ENCODE results near the gene EPHB1.
"Not testable (repeated sequence)": the region's sequence is repeated elsewhere in the genome, so short reads cannot be mapped to it uniquely, and the experiment has no call there.

The EPHB1 gene

DNA sequence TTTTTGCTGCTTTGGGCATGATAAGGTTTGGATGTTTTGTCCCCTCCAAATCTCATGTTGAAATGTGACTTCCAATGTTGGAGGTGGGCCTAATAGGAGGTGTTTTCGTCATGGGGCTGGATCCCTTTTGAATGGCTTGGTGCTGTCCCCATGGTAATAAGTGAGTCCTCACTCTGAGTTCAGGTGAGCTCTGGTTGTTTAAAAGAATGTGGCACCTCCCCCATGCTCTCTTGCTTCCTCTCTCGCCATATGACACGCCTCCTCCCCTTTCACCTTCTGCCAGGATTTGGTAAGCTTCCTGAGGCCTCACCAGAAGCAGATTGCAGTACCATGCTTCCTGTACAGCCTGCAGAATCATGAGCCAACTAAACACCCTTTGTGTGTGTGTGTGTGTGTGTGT lies 255.5 kb downstream of the EPHB1 start:
- DNase-seq (ENCODE audit: low spot score): no peak

DNA sequence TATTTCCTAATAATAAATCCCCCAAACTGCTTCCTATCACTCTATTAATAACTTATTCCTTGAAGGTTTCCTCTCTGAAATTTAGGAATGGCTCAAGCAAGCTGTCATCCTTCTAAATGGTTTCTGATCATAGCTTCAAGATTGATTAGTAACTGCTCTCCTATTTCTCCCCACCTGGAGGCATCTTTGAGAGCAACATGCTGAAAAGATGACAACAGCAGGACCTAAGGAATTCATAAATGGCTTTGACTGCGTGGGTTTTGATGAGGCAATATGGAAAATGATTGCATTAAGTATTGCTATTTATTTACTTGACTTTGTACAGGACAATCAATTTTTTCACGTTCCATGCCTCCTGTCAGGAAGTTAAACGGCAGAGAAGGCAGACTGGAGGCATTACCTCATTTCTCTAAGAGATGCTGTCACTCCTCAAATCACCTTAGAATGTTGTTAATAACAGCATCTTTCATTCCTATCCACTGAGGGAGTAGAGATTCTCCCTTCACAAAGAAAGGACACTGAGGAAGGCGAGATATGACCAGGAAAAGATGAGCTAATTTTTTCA lies 256.4 kb downstream of the EPHB1 start:
- no peak for DNase-seq (ENCODE audit: low spot score)

DNA sequence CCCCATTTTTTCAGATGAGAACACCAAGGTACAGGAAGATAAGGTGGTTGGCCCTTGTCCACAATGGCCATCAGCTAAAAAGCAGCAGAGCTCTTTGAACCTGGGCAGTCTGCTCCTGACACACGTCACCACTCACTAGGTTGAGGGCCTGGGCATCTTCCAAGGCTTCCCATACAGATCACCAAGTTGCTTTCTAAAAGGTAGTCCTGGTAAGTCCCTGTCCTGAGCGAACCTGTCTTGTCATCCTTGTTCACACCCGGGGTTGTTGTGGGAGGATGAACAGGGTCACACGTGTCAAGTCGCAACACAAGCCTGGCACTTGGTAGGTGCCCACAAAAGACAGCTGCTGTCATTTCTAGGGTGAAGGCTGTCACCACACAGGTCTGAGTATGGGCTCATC lies 260.4 kb downstream of the EPHB1 start:
- DNase-seq (ENCODE audit: low spot score): no peak

DNA sequence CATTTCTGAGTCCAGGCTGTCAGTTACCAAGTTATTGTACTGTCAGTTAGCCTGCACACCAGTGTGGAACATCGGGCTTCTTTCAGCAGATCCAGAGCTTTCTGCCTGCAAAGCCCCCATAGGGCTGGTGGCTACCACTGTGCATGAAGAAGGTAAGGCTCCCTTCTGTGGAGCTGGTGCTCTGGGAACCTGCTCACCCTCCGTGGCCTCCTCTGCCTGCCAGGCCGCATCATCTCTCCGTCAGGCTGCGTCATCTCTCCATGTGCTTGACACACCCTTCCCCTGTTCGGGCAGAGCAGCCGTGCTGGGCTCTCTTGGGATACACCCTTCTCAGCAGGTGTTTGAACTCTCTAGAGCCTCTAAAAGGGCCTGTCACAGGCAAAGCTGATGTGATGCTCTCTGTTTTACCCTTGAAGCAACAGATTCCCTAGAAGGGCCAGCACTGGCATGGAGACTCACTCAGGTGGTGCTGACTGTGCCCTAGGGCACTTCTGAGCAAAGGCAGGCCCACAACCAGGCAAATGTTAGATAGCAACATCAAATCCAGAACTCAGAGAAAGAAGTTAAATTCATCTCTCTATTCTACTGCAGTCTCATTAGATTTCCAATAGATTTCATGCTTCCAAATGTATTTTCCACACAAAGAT lies 261.1 kb downstream of the EPHB1 start:
- no peak for DNase-seq (ENCODE audit: low spot score)

DNA sequence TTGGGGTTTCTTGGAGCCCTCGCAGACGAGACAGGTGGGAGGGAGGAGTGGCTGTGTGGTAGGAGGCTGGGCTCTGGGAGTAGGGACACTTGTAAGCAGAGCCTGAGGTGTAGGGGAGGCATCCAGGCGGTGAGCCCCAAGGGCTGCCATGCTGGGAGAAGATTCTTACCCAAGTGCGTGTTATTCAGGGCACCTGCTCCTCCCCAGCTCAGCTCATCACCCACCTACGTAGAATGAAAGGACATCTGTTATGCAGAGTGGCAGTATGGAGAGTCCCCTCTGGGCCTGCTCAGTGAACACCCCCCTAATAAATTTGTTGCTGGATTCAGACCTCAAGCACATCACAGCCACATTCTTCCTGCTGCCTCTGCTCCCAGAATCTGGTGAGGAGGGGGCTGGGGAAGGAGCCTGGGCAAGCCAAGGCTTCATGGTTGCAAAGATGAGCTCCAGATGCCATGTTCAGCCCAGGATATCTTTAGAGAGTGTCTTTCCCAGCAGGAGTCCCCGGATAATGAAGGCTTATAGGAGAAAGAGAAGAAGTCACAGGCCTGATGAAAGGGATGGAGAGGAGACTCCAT lies 261.8 kb downstream of the EPHB1 start:
- DNase-seq (ENCODE audit: low spot score): no peak

DNA sequence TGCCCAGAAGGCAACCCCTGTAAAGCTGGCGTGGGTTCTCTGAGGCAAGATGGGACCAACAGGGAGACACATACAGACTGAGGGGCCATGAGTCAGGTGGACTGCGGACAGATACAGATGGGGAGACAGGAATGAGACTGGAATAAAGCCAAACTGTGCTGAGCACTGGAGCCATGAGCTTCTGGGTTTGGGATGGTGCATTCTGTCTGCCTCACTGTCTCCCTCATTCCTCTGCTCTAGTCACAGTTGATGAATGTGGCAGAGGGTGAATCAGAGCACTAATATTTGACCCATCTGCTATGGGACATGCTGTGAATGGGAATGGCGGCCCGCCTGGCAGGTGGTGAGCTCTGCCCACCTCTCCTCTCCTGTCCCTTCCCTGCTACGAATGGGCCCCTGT lies 262.9 kb downstream of the EPHB1 start:
- DNase-seq (ENCODE audit: low spot score): no peak

DNA sequence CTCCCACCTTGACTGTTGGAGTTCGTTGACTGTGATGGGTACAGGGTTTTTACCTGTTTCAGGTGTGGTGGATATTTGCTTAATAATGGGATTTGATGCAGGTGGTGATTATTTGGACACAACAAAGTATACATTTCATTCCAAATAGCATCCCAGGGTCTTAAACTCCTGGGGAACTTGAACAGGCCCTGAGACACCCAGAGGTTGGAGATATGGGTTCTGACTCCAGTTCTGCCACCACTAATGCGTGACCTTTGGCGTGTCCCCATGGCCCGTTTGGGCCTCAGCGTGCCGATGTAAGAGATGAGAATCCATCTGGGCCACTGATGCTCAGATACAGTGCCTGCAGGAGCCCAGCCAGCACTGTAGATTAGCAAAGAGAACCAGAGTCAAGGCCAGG lies 264.5 kb downstream of the EPHB1 start:
- no peak for DNase-seq (ENCODE audit: low spot score)

DNA sequence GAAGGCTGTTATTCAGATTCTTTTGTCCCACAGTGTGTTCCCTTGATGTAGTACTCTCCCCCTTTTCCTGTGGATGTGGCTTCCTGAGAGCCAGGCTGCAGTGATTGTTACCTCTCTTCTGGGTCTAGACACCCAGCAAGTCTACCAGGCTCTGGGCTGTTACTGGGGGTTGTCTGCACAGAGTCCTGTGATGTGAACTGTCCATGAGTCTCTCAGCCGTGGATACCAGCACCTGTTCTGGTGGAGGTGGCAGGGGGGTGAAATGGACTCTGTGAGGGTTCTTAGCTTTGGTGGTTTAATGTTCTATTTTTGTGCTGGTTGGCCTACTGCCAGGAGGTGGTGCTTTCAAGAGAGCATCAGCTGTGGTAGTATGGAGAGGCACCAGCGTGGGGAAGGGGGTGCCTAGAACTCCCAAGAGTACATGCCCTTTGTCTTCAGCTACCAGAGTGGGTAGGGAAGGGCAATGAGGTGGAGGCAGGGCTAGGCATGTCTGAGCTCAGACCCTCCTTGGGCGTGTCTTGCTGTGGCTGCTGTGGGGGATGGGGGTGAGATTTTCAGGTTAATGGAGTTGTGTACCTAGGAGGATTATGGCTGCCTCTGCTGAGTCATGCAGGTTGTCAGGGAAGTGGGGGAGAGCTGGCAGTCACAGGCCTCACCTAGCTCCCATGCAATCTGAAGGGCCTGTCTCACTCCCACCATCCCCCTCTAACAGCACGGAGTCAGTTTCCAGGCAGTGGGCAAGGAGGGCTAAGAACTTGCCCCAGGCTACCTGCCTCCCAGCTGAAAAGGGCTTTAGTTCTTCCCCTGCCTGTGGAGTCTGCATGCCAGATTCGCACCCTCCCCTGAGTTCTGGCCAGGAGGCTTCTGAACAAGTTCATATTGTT lies 272.0 kb downstream of the EPHB1 start:
- not testable (repeated sequence) for DNase-seq (ENCODE audit: low spot score)

DNA sequence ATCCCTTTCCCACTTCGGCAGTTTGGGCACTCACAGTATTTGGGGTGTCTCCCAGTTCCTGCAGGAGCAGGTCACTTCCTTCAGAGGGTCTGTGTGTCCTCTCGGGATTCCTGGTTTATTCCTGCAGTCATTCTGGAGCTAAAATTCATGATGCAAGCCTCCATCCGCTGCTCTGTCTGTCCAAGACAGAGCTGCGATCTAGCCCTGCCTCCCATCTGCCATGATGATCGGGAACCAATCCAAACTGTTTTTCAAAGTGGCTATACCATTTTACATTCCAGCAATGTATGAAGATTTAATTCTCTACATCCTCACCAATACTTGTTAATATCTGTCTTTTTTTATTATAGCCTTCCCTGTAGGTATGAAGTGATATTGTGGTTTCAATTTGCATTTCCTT lies 273.0 kb downstream of the EPHB1 start:
- no peak for DNase-seq (ENCODE audit: low spot score)

DNA sequence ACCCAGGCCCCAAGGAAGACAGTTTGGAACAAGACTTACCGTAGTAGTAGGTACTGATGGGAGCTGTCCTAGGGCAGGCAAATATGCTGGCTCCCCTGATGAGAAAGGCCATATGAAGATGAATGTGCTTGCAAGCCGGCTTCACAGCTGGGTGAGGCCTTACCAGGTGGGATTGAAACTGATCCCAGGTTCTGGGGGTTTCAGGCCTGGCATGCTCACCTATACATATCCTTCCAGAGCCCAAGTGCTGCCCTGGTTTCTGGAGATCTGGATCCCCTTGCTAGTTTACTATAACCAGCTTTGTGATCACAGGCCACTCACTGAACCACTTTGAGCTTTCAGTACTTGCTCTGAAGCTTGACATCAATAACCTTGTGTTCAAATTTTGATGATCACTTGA lies 274.3 kb downstream of the EPHB1 start:
- no peak for DNase-seq (ENCODE audit: low spot score)

DNA sequence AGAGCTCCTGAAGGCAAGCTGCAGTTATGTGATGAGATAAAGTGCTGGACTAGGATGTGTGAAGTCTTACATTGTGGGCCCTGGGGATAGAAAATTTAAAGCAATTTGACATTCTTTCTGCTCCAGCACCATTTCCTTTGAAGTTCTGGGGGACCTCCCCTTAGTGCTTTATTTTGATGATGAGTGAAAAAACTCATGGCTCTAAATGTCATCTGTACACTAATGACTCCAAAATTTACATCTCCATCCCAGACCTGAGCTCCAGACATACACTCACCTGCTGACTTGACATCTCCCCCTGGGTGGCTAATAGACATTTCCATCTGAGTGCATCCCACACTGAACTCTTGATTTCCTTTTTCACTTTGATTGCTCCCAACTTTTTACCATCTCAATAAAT lies 276.4 kb downstream of the EPHB1 start:
- no peak for DNase-seq (ENCODE audit: low spot score)

DNA sequence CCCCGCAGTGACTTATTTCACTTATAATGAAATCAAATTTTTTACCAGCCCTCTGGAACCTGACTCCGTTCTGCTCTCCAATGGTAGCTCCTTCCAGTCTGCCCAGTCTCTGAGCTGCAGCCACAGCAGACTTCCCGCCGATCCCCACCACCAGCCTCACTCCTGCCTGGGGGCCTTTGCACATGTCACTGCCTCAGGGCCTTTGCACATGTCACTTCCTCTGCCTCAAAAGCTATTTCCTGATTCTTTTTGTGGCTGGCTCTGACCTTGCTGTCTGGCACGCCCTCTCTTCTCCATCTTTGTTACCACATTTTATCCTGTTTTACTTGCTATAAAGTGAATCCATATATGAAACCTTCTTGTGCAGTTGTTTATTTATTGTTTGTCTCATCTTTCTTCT lies 277.4 kb downstream of the EPHB1 start:
- DNase-seq (ENCODE audit: low spot score): no peak

DNA sequence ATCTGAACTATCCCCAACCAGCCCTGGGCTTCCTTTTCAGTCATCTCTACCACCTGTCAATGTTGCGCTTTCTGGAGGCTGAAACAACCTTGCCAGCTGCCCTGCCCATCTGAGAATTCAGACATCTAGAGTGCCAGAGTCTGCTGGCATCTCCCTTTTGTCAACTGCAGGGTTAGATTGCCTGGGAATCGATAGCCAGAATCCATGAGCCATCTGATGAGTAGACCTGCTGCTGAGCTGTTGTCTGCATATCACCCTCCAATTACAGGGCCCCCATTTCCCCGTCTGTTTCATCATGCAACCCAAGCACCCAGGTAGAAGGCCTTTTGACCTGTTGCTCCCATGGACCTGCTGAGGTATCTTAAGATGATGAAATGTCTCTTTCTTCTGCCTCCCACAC lies 280.1 kb downstream of the EPHB1 start:
- no peak for DNase-seq (ENCODE audit: low spot score)

DNA sequence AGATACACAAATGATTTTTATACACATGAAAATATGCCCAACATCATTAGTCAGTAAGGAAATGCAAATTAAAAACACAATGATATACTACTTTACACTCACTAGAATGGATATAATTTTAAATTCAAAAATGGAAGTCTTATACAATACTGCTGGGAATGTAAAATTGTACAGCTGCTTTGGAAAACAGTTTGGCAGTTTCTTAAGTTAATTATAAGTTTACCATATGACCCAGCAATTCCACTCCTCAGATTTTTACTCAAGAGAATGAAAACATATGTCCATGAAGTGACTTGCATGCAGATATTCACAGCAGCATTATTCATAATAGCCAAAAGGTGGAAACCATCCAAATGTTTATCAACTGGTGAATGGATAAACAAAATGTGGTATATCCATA lies 281.3 kb downstream of the EPHB1 start:
- DNase-seq (ENCODE audit: low spot score): no peak

DNA sequence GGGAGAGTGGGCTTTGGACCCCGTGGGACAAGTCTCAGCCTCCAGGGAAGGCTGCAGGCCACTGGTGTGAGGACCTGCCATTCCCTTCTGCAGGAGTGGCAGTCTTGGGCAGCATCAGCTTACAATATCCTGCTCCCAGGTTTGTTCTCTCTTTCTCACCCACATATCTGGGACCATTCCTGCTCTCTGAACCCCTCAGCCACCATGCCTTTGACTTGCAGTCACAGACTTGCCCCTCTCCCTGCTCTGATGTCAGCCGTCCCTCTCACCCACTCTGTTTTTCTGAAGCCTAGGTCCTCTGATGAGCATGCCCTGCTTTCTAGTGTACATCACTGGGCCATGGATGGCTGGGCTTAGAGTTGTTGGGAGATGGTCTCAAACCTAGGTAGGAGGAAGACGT lies 282.1 kb downstream of the EPHB1 start:
- no peak for DNase-seq (ENCODE audit: low spot score)

DNA sequence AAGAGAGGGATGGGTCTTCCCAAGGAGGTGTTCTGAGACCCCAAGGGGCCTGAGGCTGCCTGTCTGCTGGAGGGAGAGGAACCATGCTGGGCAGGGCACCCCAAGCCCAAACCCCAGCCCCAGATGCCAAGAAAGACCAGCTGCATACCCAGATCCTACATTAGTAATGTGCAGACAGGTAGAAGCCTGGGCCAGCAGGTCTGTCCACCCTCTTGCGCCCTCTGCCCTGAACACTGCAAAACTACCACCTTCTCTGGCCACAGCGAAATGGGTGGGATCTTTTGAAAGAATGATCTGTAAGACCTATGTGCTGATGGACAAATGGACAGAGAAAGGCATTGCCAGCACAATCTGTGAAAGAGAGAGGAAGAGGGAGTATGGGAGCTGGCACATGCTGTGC lies 283.2 kb downstream of the EPHB1 start:
- no peak for DNase-seq (ENCODE audit: low spot score)

DNA sequence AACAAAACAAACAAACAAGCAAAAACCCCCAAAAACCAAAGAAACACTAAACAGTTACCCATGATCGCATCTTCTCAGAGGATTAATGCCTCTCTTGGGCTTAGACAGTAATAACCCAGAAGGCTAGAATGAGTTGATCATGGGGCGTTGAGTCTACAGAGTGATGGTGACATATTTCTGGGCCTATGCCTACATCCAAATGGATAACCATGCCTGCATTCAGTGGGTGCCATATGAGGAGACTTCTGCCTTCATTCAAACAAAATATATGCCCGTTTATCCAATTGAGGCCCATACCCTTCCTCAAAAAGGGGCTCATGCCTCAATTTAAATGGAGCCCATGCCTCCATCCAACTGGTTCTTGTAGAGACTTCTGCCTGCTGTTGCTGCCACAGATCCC lies 284.0 kb downstream of the EPHB1 start:
- no peak for DNase-seq (ENCODE audit: low spot score)

DNA sequence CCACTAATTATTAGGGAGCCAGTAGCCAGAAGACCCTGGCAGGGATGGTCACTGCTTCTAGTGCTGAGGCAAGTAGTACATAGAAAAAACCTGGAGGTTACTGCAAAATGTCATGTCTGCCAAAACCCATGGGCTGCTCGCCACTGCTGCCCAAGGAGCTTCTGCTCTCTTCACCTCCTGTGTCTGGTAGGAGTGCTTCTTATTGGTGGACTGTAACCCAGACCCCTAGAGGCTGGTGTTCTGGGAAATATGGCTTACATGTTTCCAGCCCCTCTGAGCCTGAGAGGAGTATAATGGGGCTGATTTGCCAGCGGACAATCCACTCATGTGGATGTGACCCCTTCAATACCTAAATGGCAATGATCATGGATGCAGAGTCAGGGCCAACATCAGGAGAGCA lies 286.4 kb downstream of the EPHB1 start:
- no peak for DNase-seq (ENCODE audit: low spot score)

DNA sequence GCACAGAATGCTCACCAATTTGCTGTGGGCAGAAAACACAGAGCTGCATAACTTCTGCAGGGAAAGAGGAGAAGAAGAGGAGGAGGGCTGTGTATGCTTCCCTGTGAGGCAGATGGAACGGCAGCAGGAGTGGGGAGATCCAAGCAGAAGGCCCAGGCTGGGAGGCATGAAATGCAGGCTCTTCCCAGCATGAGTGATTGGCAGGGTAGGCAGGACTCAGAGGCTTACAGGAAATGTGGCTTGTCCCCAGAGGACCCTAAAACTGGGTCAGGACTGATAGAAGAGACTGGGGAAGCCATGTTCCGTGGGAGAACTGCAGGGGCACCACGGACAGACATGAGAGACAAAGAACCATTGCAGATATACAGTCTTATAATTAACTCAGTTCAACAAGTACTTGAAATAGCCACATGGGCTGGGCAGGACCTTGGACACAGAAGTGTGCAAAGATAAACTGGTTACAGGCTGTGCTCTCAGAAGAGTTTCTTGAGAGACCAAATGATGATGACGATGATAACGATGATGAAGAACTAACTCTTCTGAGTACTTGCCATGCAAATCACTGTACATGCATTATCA lies 286.9 kb downstream of the EPHB1 start:
- DNase-seq (ENCODE audit: low spot score): no peak

DNA sequence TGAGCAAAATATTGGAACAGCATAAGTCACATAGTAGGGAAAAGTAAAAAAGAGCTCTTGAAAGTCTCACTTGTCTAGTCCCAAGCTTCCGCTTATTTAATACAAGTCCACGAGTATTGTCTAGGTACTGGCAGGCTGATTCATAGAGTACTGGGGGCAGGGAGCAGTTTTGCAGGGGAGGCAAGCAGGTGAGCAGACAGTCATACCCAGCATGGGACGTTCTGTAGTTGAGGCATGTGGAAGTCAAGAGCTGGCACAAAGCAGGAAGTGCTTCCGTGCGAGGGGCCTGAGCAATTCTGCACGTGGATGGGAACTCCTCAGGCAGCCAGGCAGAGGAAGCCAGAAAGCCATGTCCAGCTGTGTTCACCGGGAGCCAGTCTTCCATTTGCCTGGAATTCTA lies 287.6 kb downstream of the EPHB1 start:
- DNase-seq (ENCODE audit: low spot score): no peak

DNA sequence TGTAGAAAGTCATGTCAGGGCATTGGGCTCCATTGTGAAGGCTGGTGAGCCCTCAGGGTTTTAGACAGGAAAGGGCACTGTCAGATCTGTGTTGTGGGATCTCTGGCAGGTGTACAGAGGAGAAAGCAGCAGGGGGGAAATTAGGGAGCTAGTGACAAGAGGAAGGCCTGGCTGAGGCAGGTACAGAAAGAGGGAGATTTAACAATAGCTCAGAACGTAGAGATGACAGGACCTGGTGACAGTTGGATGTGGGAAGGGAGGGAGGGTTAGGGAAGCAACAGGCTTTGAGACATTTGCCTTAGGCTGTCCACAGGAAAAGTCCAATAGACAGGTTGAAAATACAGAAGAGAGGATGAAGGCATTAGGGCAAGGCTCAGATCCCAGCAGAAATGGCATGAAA lies 288.1 kb downstream of the EPHB1 start:
- DNase-seq (ENCODE audit: low spot score): no peak

DNA sequence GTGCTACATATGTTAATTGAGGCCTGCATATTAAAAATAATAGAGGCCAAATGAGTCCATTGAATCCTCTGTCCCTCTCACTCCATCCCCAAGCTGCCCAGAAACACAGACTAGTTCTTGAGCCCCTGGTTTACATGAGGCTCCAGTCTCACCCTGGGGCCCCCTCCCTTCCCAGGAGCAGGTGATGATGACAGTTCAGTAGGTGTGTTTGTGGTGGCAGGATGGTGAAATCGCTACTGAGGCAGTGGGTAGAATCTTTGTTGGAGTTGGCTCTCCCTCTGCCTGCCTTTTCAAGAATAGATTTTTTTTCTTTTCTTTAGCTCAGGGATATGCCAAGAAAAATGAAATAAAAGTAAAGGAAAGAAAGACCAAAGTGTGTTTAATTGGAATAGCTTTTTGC lies 288.7 kb downstream of the EPHB1 start:
- no peak for DNase-seq (ENCODE audit: low spot score)

DNA sequence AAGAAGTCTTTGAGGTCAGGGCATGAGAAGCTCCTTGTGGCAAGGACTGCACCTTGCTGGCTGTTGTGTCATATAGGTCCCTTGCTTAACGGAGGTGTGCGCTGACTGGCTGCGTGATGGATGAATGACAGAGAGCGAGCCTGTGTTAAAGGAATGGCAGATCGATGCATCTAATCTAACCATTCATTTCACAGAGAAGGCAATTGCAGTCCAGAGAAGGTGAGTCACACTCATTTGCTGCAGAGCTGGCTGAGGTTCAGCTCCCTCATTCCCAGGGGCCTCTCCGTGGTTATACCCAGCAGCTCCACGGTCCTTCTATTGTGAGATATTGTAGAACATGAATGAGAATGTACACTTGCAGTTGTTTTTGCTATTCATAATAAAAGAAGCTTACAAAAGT lies 289.3 kb downstream of the EPHB1 start:
- no peak for DNase-seq (ENCODE audit: low spot score)

All from HuH-7 (cell line).